HL-60/S4 treated with retinoic acid at 250 ng/mL for 4 days and 3 days (cell line): ENCODE results near the gene KLF2.

Experiments used
- in situ Hi-C: fragments of 300-500 bp; cut with MboI; formaldehyde crosslinking; loops from 2 replicates; pipeline ENCODE4 v1.7.0; 2022; ENCODE audit warnings: low sequenced_read_pairs

Gene KLF2

DNA sequence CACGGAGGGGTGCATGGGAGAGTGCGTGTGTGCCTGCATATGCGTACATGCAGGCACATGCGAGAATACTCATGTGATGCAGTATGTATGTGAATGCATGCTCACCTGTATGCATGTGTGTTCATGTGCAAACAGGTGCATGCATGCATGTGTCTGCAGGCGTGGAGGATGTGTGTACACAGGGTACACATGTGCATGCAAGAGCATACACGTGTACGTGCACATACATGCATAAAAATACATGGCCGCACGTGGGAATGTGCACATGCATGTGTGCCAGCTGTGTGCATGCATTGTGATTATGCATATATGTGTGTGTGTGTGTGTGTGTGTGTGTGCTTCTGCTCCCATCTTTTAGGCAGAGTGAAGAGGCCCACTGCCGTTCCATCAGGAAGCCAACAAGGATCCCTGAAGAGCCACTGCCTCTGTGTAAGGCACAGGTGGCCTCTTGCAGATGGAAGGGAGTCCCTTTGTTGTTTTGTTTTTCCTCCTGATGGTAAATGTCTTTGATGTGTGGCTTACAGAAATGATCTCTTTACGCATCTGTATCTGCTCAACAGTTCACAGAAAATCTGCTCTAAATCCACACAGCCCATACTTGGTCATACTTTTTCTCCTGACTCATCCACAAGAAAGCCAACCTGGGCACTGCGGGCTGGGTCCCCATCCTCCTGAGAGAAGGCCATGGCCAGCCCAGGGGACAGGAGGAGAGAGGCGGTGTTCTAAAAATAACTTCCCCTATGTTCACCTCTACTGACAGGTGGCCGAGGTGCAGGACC lies 50.7 kb downstream of the KLF2 start:
- in situ Hi-C loops = loop anchor here (25.0 kb wide), 2 partner anchors 338 to 763 kb away; partner anchors contain the start of gene CYP4F8

DNA sequence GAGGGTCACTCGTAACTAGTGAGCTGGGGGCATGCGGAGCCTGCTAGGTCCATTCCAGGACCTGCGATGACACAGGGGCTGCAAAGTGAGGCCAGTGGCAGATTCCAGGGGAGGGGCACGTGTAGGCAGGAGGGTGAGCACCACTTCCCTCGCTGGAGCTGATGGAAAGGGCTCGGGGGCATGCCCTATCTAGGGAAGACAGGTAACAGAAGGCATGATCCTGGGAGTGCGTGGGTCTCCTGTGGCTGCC lies 51.2 kb downstream of the KLF2 start:
- in situ Hi-C loops = loop anchor here (25.0 kb wide), 2 partner anchors 339 to 764 kb away; partner anchors contain the start of gene CYP4F8

DNA sequence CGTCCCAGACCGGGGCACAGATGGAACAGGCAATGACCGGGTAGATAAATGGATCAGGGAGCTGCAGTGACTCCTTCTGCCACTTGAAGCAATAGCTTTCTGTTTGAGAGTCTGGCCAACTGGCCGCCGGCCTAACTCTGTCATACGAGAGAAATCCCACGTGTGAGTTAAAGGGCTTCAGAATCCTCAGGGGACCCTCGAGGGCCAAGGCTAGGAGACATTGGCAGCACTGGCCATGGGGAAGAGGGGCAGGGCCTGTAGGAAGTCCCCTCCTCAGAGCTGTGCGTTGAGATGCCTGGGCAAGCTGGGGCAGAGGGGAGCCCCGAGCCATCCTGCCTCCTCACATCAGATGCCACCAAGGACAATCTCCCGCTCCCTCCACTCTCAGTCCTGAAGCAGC lies 51.6 kb downstream of the KLF2 start:
- in situ Hi-C loops = loop anchor here (25.0 kb wide), 2 partner anchors 339 to 764 kb away; partner anchors contain the start of gene CYP4F8

- in situ Hi-C loops = loop anchor here (25.0 kb wide), 2 partner anchors 339 to 764 kb away; partner anchors contain the start of gene CYP4F8
Measured at GRCh38 chr19:16376649-16377048, 52.0 kb downstream of the KLF2 start.

DNA sequence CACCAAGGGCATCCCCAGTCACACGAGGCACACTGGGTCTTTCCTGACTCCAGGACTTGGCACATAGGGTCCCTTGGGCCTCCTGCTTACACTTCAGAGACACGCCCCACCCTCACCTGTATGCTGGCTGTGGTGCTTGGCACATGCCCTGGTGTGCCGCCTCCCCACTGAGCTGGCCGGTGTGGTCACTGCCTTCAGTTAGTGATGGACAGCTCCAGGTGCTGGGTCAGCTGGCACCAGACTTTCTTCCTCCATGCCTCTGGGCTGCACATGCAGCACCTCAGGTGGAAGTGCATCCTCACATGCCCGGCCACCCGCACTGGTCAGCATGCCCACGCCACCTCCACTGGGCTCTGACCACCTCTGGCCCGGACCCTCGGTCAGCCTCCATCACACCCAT lies 52.9 kb downstream of the KLF2 start:
- in situ Hi-C loops = loop anchor here (25.0 kb wide), 2 partner anchors 340 to 765 kb away; partner anchors contain the start of gene CYP4F8
